Measurements from ENCODE around the gene DRAM2. TPM values are rescaled to one million over a fixed set of nuclear protein-coding genes. Genes with fewer than 3 reads are reported as not detected.

Gene DRAM2
- total and polyA plus RNA-seq, 2 of the 4 experiments (the other 2 are of a cell fraction), result 31.4 to 66.3 TPM

- in situ Hi-C loops (cut with MboI; ENCODE audit: low sequenced_read_pairs), result no loop called here
- H3K4ac ChIP-seq (ENCODE audit: low read depth, low read length), result no peak overlapping the region
- H3K27me3 ChIP-seq (ENCODE audit: control insufficient read depth, insufficient read depth, low read length), result no peaks in the 10 kb centered on the region
- no peaks in the 10 kb centered on the region for H3K79me1 ChIP-seq (ENCODE audit: low read depth in 1 of 2, low read length in 2 of 2)
- H3K36me3 ChIP-seq (ENCODE audit: control insufficient read depth, insufficient read depth, low read length), result peaks cover 5% of the 10 kb centered on the region
- H2AK9ac ChIP-seq (replicated peaks; ENCODE audit: low read depth, low read length, poor library complexity), result no peak overlapping the region
- no peak overlapping the region for H2BK15ac ChIP-seq (ENCODE audit: low read depth, low read length)
- H3K9me3 ChIP-seq (ENCODE audit: control insufficient read depth, insufficient read depth, low read length), result no peaks in the 10 kb centered on the region
- H3K23ac ChIP-seq (ENCODE audit: low read depth, low read length), result no peak overlapping the region
- ATAC-seq (ENCODE audit: low read depth) (no peak), DNase-seq (no peak)
- no peak overlapping the region for H3K4me2 ChIP-seq (ENCODE audit: low read depth, low read length)
- H3K14ac ChIP-seq (replicated peaks; ENCODE audit: low read depth, low read length), result no peak overlapping the region
- no peak overlapping the region for H4K91ac ChIP-seq (ENCODE audit: insufficient read depth, low read depth, low read length)
- H3K9ac ChIP-seq (ENCODE audit: low read depth, low read length), result no peak overlapping the region
- H2BK20ac ChIP-seq (ENCODE audit: low read depth, low read length), result no peak overlapping the region
- no peaks in the 10 kb centered on the region for H3K4me1 ChIP-seq (ENCODE audit: control insufficient read depth, insufficient read depth, low read length)
- no peaks in the 10 kb centered on the region for H3K9me1 ChIP-seq (ENCODE audit: insufficient read depth, low read length)
- no TSS peak for BruUV-seq (replicated peaks)
- H4K20me1 ChIP-seq (ENCODE audit: insufficient read depth, low read length), result no peaks in the 10 kb centered on the region
- intact Hi-C loops (cut with micrococcal nuclease), result no loop called here
- TF ChIP-seq, protein P1, sequence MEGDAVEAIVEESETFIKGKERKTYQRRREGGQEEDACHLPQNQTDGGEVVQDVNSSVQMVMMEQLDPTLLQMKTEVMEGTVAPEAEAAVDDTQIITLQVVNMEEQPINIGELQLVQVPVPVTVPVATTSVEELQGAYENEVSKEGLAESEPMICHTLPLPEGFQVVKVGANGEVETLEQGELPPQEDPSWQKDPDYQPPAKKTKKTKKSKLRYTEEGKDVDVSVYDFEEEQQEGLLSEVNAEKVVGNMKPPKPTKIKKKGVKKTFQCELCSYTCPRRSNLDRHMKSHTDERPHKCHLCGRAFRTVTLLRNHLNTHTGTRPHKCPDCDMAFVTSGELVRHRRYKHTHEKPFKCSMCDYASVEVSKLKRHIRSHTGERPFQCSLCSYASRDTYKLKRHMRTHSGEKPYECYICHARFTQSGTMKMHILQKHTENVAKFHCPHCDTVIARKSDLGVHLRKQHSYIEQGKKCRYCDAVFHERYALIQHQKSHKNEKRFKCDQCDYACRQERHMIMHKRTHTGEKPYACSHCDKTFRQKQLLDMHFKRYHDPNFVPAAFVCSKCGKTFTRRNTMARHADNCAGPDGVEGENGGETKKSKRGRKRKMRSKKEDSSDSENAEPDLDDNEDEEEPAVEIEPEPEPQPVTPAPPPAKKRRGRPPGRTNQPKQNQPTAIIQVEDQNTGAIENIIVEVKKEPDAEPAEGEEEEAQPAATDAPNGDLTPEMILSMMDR (conservative IDR thresholded peaks at IDR 0.05; ENCODE audit: low read depth, low read length), result no peak
- TF ChIP-seq SMC3 (IDR thresholded peaks at IDR 0.05; ENCODE audit: low read depth, low read length) (no peak), RAD21 (IDR thresholded peaks at IDR 0.05; ENCODE audit: low read length) (no peak), NFE2L2 (IDR thresholded peaks at IDR 0.05; ENCODE audit: low read depth, low read length) (no peak), BHLHE40 (IDR thresholded peaks at IDR 0.05; ENCODE audit: low read depth, low read length) (no peak), RFX5 (IDR thresholded peaks at IDR 0.05; ENCODE audit: low read depth, low read length) (no peak)
- H4K8ac ChIP-seq (ENCODE audit: low read depth in 2 of 2, low read length in 2 of 2), result no peak overlapping the region
- H2BK5ac ChIP-seq (ENCODE audit: low read depth, low read length, poor library complexity, severe bottlenecking), result no peak overlapping the region
- no peak overlapping the region for H3K18ac ChIP-seq (ENCODE audit: low read depth, low read length)
- H3K27ac ChIP-seq (ENCODE audit: insufficient read depth, low read length), result no peak overlapping the region
- H3K4me3 ChIP-seq (ENCODE audit: insufficient read depth, low read depth, low read length), result no peak overlapping the region
- WGBS, 2 experiments (ENCODE audit: extremely low coverage in 2 of 2, insufficient read length in 1 of 2), result no CpG with 5 or more reads among the region's 1 CpG
- dilution Hi-C loops (cut with HindIII; ENCODE audit: low sequenced_read_pairs, unreplicated experiment), result no loop called here
- no peak overlapping the region for H2AFZ ChIP-seq (replicated peaks; ENCODE audit: low read length, poor library complexity)
- no peak overlapping the region for H2AK5ac ChIP-seq (ENCODE audit: low read depth, low read length)
- CTCF ChIA-PET, result no interaction called here
- no peak overlapping the region for H4K5ac ChIP-seq (ENCODE audit: low read depth, low read length)
- no peak overlapping the region for H3K56ac ChIP-seq (ENCODE audit: extremely low read depth, insufficient read depth, low read length)
- POLR2A ChIA-PET (ENCODE audit: unreplicated experiment), result no interaction called here
- H2BK120ac ChIP-seq (ENCODE audit: low read depth, low read length), result no peak overlapping the region
Measured at GRCh38 chr1:111176678-111177077, 36.8 kb upstream of the DRAM2 start.
